BLaER1 (cell line): ENCODE results near the gene OR6V1.
"Not testable (repeated sequence)": the region's sequence is repeated elsewhere in the genome, so short reads cannot be mapped to it uniquely, and the experiment has no call there.

Source experiments
- H3K27ac ChIP-seq: shearing (Covaris generic); formaldehyde crosslinking; 2 replicates; pipeline ENCODE4 v1.8.1; 2022
- H3K27me3 ChIP-seq: shearing (Covaris generic); formaldehyde crosslinking; 2 replicates; pipeline ENCODE4 v1.8.1; 2022
- H3K36me3 ChIP-seq: shearing (Covaris generic); formaldehyde crosslinking; 2 replicates; pipeline ENCODE4 v1.8.1; 2022
- H3K4me1 ChIP-seq: shearing (Covaris generic); formaldehyde crosslinking; 2 replicates; pipeline ENCODE4 v1.8.1; 2022
- H3K4me2 ChIP-seq: shearing (Covaris generic); formaldehyde crosslinking; 2 replicates; pipeline ENCODE4 v1.8.1; 2022
- H3K4me3 ChIP-seq: shearing (Covaris generic); formaldehyde crosslinking; 2 replicates; pipeline ENCODE4 v1.8.1; 2022
- H3K9ac ChIP-seq: shearing (Covaris generic); formaldehyde crosslinking; 2 replicates; pipeline ENCODE4 v1.8.1; 2022
- H3K9me3 ChIP-seq: shearing (Covaris generic); formaldehyde crosslinking; 2 replicates; pipeline ENCODE4 v1.8.1; 2022
- H4K20me1 ChIP-seq: shearing (Covaris generic); formaldehyde crosslinking; 2 replicates; pipeline ENCODE4 v1.8.1; 2022
- Cebpa-rat ChIP-seq: shearing (Covaris generic); IDR thresholded peaks from 2 replicates; pipeline ENCODE4 v1.8.1; 2022

OR6V1 gene

DNA sequence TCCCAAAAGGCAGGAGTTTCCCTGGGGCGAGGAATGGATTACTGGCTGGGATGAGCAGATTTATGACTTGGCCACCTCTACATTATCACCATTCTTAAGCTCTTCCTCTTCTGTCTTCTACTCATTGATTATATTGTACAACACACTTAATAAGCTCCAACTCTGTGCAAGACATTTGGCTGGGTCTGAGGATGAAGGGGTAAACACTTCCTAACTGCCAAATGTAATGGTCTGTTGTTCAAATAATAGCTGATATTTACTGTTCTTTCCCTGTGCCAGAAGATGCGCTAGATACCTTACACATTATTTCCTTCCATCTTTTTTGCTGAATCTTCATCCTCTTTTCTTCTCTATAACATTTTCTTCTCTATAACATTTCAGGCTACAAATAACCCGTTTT lies 11.6 kb downstream of the OR6V1 start:
- Histone ChIP-seq H3K27me3 (no peaks in the 10 kb centered on the region), H3K4me3 (no peak overlapping the region), H3K4me1 (peaks cover 20% of the 10 kb centered on the region), H3K36me3 (no peaks in the 10 kb centered on the region), H3K27ac (no peak overlapping the region), H3K9ac (no peak overlapping the region), H4K20me1 (no peaks in the 10 kb centered on the region), H3K9me3 (0 out of 2 replicates have a peak, but pooled peaks cover 4% of the 10 kb centered on the region), H3K4me2 (no peak overlapping the region)
- TF ChIP-seq Cebpa-rat = no peak

GRCh38 chr7:143068446-143068845 lies 16.3 kb downstream of the OR6V1 start:
- Histone ChIP-seq H3K27ac (no peak overlapping the region), H3K9me3 (0 out of 2 replicates have a peak, but pooled peaks cover 3% of the 10 kb centered on the region), H3K4me2 (no peak overlapping the region), H3K4me3 (no peak overlapping the region), H3K27me3 (no peaks in the 10 kb centered on the region), H3K36me3 (no peaks in the 10 kb centered on the region), H3K4me1 (peaks cover 6% of the 10 kb centered on the region; the same call in 1 of the 2 replicates), H3K9ac (no peak overlapping the region), H4K20me1 (no peaks in the 10 kb centered on the region)
- no peak for TF ChIP-seq Cebpa-rat

- no peaks in the 10 kb centered on the region for H3K9me3 ChIP-seq
- no peak overlapping the region for H3K27ac ChIP-seq
- no peak overlapping the region for H3K9ac ChIP-seq
- no peaks in the 10 kb centered on the region for H3K27me3 ChIP-seq
- H4K20me1 ChIP-seq = no peaks in the 10 kb centered on the region
- no peak overlapping the region for H3K4me3 ChIP-seq
- H3K36me3 ChIP-seq = no peaks in the 10 kb centered on the region
- H3K4me1 ChIP-seq = peaks cover 6% of the 10 kb centered on the region; the same call in 1 of the 2 replicates
- no peak for TF ChIP-seq Cebpa-rat
- peak overlapping the region; percentile 7; the same call in 1 of the 2 replicates for H3K4me2 ChIP-seq
Measured at GRCh38 chr7:143069912-143070500, 17.9 kb downstream of the OR6V1 start.

- H4K20me1 ChIP-seq = no peaks in the 10 kb centered on the region
- no peak overlapping the region for H3K27ac ChIP-seq
- H3K36me3 ChIP-seq = no peaks in the 10 kb centered on the region
- no peaks in the 10 kb centered on the region for H3K9me3 ChIP-seq
- H3K4me1 ChIP-seq = peaks cover 17% of the 10 kb centered on the region
- H3K27me3 ChIP-seq = no peaks in the 10 kb centered on the region
- no peak overlapping the region for H3K9ac ChIP-seq
- no peak overlapping the region for H3K4me3 ChIP-seq
- no peak for TF ChIP-seq Cebpa-rat
- H3K4me2 ChIP-seq = no peak overlapping the region
Measured at GRCh38 chr7:143073556-143073955, 21.4 kb downstream of the OR6V1 start.

DNA sequence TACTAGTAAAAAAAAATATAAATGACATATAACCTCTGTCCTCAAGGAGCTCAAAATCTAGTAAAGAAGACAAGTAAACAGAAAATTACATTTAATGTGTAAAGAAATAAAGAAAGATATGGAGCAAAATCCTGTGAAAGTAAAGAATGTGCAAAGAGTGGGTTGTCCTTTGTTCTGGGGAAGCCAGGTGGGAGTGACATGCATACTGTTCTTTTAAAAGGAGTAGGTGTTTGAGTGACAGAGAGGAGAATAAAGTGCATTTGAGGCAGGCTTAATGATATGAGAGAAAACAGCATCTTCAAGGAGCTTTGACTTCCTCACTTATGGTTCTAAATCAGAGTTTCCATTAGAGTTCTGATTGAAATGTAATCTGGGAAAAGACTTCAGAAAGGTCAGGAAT lies 22.0 kb downstream of the OR6V1 start:
- Histone ChIP-seq H3K27ac (no peak overlapping the region), H3K9me3 (no peaks in the 10 kb centered on the region), H3K27me3 (no peaks in the 10 kb centered on the region), H3K4me1 (peaks cover 17% of the 10 kb centered on the region), H4K20me1 (no peaks in the 10 kb centered on the region), H3K4me3 (no peak overlapping the region), H3K36me3 (no peaks in the 10 kb centered on the region), H3K4me2 (no peak overlapping the region), H3K9ac (no peak overlapping the region)
- no peak for TF ChIP-seq Cebpa-rat

DNA sequence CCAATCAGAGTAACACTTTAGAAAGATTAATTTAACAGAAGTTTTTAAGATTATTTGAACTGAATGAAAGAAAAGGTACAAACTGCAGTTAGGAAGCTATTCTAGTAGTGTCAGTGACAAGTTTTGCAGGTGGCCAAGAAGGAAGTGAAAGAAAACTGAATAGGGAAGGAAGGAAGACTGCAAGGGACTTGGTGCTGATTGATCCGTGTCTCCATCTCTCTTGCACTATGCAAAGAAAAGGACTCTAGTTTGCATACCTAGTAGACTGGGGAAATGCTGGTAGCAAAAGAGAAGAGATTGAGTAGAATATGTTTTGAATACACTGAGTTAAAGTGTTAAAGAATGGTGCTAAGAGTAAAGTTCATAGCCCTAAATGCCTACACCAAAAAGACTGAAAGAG lies 33.0 kb downstream of the OR6V1 start:
- Histone ChIP-seq H3K9ac (no peak overlapping the region), H3K4me3 (no peak overlapping the region), H3K4me1 (peaks cover 51% of the 10 kb centered on the region), H3K9me3 (peaks cover 35% of the 10 kb centered on the region), H3K36me3 (no peaks in the 10 kb centered on the region), H4K20me1 (no peaks in the 10 kb centered on the region), H3K27ac (peak overlapping the region; percentile 50; the same call in 1 of the 2 replicates), H3K27me3 (no peaks in the 10 kb centered on the region), H3K4me2 (peak overlapping the region; percentile 55)
- TF ChIP-seq Cebpa-rat = no peak

DNA sequence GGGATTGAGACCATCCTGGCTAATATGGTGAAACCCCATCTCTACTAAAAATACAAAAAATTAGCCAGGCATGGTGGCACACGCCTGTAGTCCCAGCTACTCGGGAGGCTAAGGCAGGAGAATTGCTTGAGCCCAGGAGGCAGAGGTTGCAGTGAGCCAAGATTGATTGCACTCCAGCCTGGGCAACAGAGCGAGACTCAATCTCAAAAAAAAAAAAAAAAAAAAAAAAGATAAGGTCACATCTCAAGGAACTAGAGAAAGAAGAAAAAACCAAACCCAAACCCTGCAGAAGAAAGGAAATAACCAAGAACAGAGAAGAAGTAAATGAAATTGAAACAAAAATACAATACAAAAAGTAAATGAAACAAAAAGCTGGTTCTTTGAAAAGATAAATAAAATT lies 33.5 kb downstream of the OR6V1 start:
- not testable (repeated sequence) for H3K27ac ChIP-seq, H4K20me1 ChIP-seq, H3K27me3 ChIP-seq, H3K36me3 ChIP-seq, H3K9ac ChIP-seq, H3K4me3 ChIP-seq
- Histone ChIP-seq H3K4me1 (peaks cover 51% of the 10 kb centered on the region), H3K4me2 (peak overlapping the region; percentile 55), H3K9me3 (peaks cover 38% of the 10 kb centered on the region)

GRCh38 chr7:143088549-143089231 lies 36.5 kb downstream of the OR6V1 start:
- peak overlapping the region; percentile 59 for H3K4me2 ChIP-seq
- 0 out of 2 replicates have a peak overlapping the region, but pooled peaks have one; percentile 6 for H3K27ac ChIP-seq
- not testable (repeated sequence) for H3K9ac ChIP-seq, H3K36me3 ChIP-seq, H3K27me3 ChIP-seq, H4K20me1 ChIP-seq, H3K4me3 ChIP-seq
- peaks cover 35% of the 10 kb centered on the region for H3K9me3 ChIP-seq
- peaks cover 50% of the 10 kb centered on the region for H3K4me1 ChIP-seq

DNA sequence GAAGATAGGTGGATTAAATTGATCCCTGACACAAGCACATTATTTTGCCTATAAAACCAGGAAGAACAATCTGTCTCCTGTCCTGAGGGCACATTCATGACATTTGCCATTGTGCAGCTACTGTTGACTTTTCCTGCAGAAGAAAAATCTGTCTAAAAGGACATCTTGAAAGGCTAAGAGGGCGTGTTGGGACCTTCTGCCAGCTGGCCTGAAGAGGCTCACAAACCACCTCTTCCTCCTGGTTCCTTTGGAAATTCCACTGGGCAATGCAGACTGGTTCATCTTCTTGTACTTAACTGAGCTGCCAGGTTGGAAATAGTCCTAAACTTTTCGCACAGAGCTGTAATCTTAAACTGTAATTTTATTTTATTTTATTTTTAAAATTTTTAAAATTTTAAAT lies 44.0 kb downstream of the OR6V1 start:
- Histone ChIP-seq H3K4me2 (no peak overlapping the region), H4K20me1 (no peaks in the 10 kb centered on the region), H3K4me3 (no peak overlapping the region), H3K27ac (no peak overlapping the region), H3K9ac (no peak overlapping the region), H3K36me3 (no peaks in the 10 kb centered on the region), H3K27me3 (no peaks in the 10 kb centered on the region), H3K9me3 (peaks cover 27% of the 10 kb centered on the region), H3K4me1 (no peaks in the 10 kb centered on the region)
- no peak for TF ChIP-seq Cebpa-rat

- H3K9ac ChIP-seq, H3K36me3 ChIP-seq, H4K20me1 ChIP-seq, H3K4me1 ChIP-seq, H3K27ac ChIP-seq, H3K4me3 ChIP-seq, H3K4me2 ChIP-seq, H3K27me3 ChIP-seq: not testable (repeated sequence)
- peaks cover 27% of the 10 kb centered on the region for H3K9me3 ChIP-seq
Measured at GRCh38 chr7:143099579-143099978, 47.4 kb downstream of the OR6V1 start.
